Measurements from ENCODE around the gene RDH12.

DNA sequence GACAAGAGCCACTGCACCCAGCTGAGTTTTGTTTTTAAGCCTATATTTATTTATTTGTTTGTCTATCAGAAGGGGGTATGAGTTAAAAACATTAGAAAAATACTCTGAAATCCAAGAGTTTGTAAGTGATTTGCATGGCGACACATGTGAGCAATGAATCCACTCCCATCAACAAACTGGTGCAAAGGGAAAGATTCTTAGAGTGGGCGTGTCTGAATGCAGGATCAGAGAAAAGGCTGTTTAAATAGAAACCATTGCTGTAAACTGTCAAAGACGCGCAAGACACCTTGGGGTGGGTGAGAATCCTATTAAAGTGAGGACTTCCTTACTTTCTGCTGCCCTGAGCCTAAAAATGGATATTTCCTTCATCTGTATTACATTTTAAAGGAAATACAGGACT, 62.8 kb downstream of the RDH12 start:
- TF ChIP-seq, protein P1, sequence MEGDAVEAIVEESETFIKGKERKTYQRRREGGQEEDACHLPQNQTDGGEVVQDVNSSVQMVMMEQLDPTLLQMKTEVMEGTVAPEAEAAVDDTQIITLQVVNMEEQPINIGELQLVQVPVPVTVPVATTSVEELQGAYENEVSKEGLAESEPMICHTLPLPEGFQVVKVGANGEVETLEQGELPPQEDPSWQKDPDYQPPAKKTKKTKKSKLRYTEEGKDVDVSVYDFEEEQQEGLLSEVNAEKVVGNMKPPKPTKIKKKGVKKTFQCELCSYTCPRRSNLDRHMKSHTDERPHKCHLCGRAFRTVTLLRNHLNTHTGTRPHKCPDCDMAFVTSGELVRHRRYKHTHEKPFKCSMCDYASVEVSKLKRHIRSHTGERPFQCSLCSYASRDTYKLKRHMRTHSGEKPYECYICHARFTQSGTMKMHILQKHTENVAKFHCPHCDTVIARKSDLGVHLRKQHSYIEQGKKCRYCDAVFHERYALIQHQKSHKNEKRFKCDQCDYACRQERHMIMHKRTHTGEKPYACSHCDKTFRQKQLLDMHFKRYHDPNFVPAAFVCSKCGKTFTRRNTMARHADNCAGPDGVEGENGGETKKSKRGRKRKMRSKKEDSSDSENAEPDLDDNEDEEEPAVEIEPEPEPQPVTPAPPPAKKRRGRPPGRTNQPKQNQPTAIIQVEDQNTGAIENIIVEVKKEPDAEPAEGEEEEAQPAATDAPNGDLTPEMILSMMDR (IDR thresholded peaks at IDR 0.05; ENCODE audit: insufficient read depth, low read depth, low read length): no peak
- no peak for TF ChIP-seq EZH2 (IDR thresholded peaks at IDR 0.05; ENCODE audit: insufficient read depth, low read length)
